Measurements from ENCODE around the gene DPH2. TPM values are rescaled to one million over a fixed set of nuclear protein-coding genes. Genes with fewer than 3 reads are reported as not detected.

DPH2 gene
- total and polyA plus RNA-seq, 2 of the 8 experiments (the other 6 are each of a cell fraction or from before 2014, with no cell fraction given), result 64.9 to 92.1 TPM

DNA sequence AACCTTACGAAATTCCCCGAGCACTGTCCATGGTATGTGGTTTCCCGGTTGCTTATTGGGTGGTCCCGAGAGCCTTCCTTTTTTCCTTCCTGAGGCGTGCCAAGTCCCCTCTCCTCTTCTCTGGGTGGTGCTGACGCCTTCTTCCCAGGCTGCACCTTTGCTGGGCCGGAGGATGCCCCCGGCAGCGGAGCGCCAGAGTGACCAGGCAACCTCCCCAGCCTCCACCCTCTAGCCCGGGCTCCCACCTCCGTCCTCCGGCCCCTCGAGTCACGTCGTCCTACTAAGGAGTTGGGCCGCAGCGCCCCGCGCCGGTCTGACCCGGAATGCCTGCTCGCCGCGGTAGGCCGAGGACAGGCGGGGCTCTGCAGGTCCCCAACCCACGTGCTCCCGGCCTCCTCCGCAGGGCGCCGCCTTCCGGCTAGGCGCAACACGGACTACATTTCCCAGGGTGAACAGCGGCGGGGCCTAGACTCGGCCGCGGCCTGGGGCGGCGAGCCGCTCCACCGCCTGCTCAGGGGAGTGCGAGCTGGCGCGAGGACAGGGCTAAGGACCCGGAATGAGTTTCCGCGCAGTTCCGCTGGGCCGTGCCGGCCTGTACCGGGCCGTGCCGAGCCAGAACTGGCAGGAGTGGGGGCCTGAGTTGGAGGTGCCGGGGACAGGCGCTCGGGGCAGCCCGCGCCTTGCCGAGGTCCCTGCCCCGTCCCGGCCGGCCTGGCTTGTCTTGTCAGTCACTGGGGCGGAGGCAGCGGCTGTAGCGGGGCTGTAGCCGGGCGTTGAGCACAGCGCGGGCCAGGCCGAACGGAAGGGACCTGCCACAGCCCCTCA, 23.4 kb upstream of the DPH2 start, which contains the start of gene IPO13 (continued):
- peak; percentile 95 for TF ChIP-seq MAX (IDR thresholded peaks at IDR 0.05)
- no peak for TF ChIP-seq SUZ12 (IDR thresholded peaks at IDR 0.05; ENCODE audit: low read length)
- TF ChIP-seq, protein P1, sequence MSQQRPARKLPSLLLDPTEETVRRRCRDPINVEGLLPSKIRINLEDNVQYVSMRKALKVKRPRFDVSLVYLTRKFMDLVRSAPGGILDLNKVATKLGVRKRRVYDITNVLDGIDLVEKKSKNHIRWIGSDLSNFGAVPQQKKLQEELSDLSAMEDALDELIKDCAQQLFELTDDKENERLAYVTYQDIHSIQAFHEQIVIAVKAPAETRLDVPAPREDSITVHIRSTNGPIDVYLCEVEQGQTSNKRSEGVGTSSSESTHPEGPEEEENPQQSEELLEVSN (IDR thresholded peaks at IDR 0.05), result peak; percentile 70; the same call in 1 of the 2 replicates
- no peak for TF ChIP-seq HDAC6 (IDR thresholded peaks at IDR 0.05; ENCODE audit: low read depth, low read length)
- no peak for TF ChIP-seq CHD7 (IDR thresholded peaks at IDR 0.05; ENCODE audit: insufficient replicate concordance, low read length)
- TF ChIP-seq CREB1 (IDR thresholded peaks at IDR 0.05), result peak; percentile 64; the same call in 1 of the 2 replicates
- peak; percentile 63 for TF ChIP-seq TAF7 (optimal IDR thresholded peaks at IDR 0.05; ENCODE audit: borderline replicate concordance, low read depth, low read length)
- TF ChIP-seq JUND (IDR thresholded peaks at IDR 0.05; ENCODE audit: low read length), result no peak

All from H1 (cell line).